Right lobe of liver (tissue), 4 donors: ENCODE measurements around the gene CROCC2.

Source experiments
- POLR2A ChIP-seq: fragments of 450-650 bp; IDR thresholded peaks from one replicate; pipeline ENCODE4 v1.6.1; 2017; ENCODE audit warnings: antibody characterized with exemption, mild to moderate bottlenecking
- TF ChIP-seq, protein P1 (sequence below), 4 donors: fragments of 200-600 bp in 3 of 4; fragments of 450-650 bp in 1 of 4; IDR thresholded peaks; one replicate each; pipeline versions ENCODE4 v1.5.1 to v1.8.0; 2016 to 2022; ENCODE audit warnings: antibody characterized with exemption in 4 of 4, mild to moderate bottlenecking in 2 of 4
- donor health status: DM: no; HTN: no; CAD: no.
- donor health status: DM: no; HTN: no; CAD: no.
- donor health status: DM: no; HTN: yes; CAD: no.

GRCh38 chr2:240858321-240858720 lies 47.8 kb upstream of the CROCC2 start:
- TF ChIP-seq, protein P1, sequence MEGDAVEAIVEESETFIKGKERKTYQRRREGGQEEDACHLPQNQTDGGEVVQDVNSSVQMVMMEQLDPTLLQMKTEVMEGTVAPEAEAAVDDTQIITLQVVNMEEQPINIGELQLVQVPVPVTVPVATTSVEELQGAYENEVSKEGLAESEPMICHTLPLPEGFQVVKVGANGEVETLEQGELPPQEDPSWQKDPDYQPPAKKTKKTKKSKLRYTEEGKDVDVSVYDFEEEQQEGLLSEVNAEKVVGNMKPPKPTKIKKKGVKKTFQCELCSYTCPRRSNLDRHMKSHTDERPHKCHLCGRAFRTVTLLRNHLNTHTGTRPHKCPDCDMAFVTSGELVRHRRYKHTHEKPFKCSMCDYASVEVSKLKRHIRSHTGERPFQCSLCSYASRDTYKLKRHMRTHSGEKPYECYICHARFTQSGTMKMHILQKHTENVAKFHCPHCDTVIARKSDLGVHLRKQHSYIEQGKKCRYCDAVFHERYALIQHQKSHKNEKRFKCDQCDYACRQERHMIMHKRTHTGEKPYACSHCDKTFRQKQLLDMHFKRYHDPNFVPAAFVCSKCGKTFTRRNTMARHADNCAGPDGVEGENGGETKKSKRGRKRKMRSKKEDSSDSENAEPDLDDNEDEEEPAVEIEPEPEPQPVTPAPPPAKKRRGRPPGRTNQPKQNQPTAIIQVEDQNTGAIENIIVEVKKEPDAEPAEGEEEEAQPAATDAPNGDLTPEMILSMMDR (IDR thresholded peaks at IDR 0.05) = no peak
- no peak for TF ChIP-seq POLR2A
